NT2/D1 (cell line): ENCODE measurements around the gene GABRR2.

ENCODE experiments used
- DNase-seq: peaks from one replicate; pipeline ENCODE4 v3.0.0-alpha.2; 2011; ENCODE audit warnings: low read depth, low spot score
- H3K27me3 ChIP-seq: 2 replicates; pipeline ENCODE4 v1.6.0; 2011; ENCODE audit warnings: mild to moderate bottlenecking; ENCODE audit not compliant: insufficient read length, insufficient read depth
- H3K36me3 ChIP-seq: 2 replicates; pipeline ENCODE4 v1.6.1; 2011; ENCODE audit warnings: mild to moderate bottlenecking, low read length, mixed read lengths; ENCODE audit not compliant: insufficient read depth, insufficient read length
- H3K4me1 ChIP-seq: 2 replicates; pipeline ENCODE4 v1.5.1; 2011; ENCODE audit not compliant: insufficient read depth, insufficient read length
- H3K4me3 ChIP-seq: 2 replicates; pipeline ENCODE4 v1.5.1; 2011; ENCODE audit warnings: low read depth; ENCODE audit not compliant: insufficient read length
- H3K9ac ChIP-seq: 2 replicates; pipeline ENCODE4 v1.6.0; 2011; ENCODE audit warnings: low read depth; ENCODE audit not compliant: insufficient read length
- H3K9me3 ChIP-seq: 2 replicates; pipeline ENCODE4 v1.5.1; 2011; ENCODE audit warnings: mild to moderate bottlenecking, low read length; ENCODE audit not compliant: insufficient read depth
- SUZ12 ChIP-seq: IDR thresholded peaks from 2 replicates; pipeline ENCODE4 v1.6.1; 2011; ENCODE audit not compliant: insufficient read length, insufficient read depth; ENCODE audit errors: extremely low read depth
- YY1 ChIP-seq: IDR thresholded peaks from 2 replicates; pipeline ENCODE4 v1.6.1; 2011; ENCODE audit not compliant: insufficient read length, insufficient read depth
- ZNF274 ChIP-seq: IDR thresholded peaks from 2 replicates; pipeline ENCODE4 v1.6.1; 2011; ENCODE audit warnings: mild to moderate bottlenecking, low read depth, low read length

GABRR2 gene

DNA sequence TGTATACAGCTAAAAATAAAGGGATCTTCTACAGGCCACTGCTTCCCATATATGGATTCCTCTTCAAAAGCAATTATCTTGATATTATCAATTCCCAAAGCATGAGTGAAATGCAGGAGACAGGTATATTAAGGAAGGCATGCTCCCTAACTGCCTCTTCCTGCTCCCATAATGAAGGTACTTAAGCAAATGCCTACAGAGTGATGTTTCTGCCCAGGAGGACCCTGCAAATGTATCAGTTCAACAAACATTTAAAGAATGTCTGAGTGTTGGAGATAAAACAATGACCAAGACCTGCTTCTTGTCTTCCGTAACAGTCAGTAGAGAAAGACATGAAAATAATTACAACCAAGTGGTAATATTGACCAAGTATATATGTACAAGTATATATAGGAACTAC, 33.3 kb upstream of the GABRR2 start:
- Histone ChIP-seq H3K36me3 (peaks cover 5% of the 10 kb centered on the region), H3K4me1 (peaks cover 4% of the 10 kb centered on the region), H3K9ac (no peak overlapping the region), H3K4me3 (no peak overlapping the region), H3K9me3 (no peaks in the 10 kb centered on the region), H3K27me3 (no peaks in the 10 kb centered on the region)
- TF ChIP-seq SUZ12: no peak
- TF ChIP-seq YY1: no peak
- no peak for TF ChIP-seq ZNF274
- DNase-seq: no peak

DNA sequence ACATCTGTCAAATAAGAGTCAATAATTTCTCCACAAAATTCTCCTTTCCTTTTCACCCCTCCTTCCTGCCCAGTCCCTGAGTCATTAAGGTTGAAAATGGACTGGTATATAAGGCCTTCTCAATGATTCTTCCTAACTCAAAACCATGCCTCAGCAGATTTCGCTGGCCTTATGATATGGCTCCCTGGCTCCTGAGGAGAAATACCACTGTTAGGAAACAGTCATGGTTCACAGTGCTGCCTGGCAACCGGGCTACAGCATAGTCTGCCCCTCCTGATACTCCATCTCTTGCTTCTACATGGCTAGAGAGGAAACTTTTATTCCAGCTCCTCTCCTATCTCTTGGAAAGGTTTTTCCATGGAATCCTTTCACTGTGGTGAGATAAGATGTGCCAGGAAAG, 32.7 kb upstream of the GABRR2 start:
- Histone ChIP-seq H3K9ac (no peak overlapping the region), H3K27me3 (no peaks in the 10 kb centered on the region), H3K9me3 (no peaks in the 10 kb centered on the region), H3K36me3 (peaks cover 6% of the 10 kb centered on the region), H3K4me1 (peaks cover 4% of the 10 kb centered on the region), H3K4me3 (no peak overlapping the region)
- DNase-seq: no peak
- TF ChIP-seq ZNF274: no peak
- TF ChIP-seq SUZ12: no peak
- TF ChIP-seq YY1: no peak

DNA sequence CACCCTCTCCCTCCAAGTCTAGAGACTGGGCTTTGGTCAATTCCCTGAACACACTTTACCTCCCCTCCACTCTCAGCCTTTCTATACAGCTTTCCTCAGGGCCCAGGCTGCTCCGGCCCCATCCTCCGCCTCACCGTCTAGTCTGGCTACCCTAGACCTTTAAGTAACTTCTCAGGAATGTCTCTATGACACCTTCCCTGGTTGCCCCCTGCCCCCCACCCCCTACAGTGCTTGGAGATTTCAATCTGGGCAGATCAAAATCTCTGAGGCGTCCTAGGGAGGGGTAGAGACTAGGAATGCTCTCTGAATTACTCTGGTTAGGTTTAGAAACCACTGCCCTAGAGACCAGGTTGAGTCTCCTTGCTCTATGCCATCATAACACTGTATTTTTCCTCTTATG, 31.3 kb upstream of the GABRR2 start:
- peaks cover 19% of the 10 kb centered on the region for H3K36me3 ChIP-seq
- DNase-seq: no peak
- no peaks in the 10 kb centered on the region for H3K27me3 ChIP-seq
- H3K4me3 ChIP-seq: no peak overlapping the region
- H3K9me3 ChIP-seq: no peaks in the 10 kb centered on the region
- no peak for TF ChIP-seq ZNF274
- no peak for TF ChIP-seq YY1
- TF ChIP-seq SUZ12: no peak
- no peak overlapping the region for H3K9ac ChIP-seq
- peaks cover 4% of the 10 kb centered on the region for H3K4me1 ChIP-seq

DNA sequence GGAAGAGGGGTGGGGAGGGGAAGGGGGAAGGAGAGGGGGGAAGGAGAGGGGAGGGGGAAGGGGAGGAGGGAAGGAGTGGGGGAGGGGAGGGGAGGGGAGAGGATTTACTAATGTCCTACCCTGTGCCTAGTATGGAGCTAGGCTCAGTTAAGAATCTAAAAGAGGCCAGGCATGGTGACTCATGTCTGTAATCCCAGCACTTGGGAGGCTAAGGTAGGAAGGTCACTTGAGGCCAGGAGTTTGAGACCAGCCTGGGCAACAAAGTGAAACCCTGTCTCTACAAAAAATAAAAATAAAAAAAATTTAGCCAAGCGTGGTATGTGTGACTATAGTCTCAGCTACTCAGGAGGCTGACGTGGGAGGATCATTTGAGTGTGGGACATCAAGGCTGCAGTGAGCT, 24.5 kb upstream of the GABRR2 start:
- no peak for DNase-seq
- Histone ChIP-seq H3K9ac (no peak overlapping the region), H3K27me3 (no peaks in the 10 kb centered on the region), H3K9me3 (no peaks in the 10 kb centered on the region), H3K36me3 (peaks cover 46% of the 10 kb centered on the region), H3K4me1 (peaks cover 2% of the 10 kb centered on the region), H3K4me3 (no peak overlapping the region)
- no peak for TF ChIP-seq YY1
- no peak for TF ChIP-seq ZNF274
- no peak for TF ChIP-seq SUZ12

DNA sequence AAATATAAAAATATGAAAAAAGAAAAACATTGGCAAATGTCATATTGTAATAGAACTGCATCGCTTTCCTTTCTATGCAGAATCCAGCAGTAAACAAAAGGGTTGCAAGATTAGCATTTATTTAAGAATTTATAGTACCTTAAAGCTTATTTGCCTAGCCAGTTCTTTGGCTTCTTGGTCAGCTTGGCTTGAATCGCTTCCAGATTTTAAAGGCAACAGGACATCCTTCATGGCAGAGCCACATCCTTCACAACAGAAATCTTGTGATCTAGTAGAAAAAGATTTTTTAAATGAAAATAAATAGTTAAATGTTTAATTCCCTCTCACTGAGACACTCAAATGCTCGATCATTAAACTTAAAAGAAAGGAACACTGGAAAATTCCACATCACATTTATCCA, 20.1 kb upstream of the GABRR2 start:
- no peak for DNase-seq
- no peaks in the 10 kb centered on the region for H3K9me3 ChIP-seq
- peaks cover 1% of the 10 kb centered on the region for H3K4me1 ChIP-seq
- no peak for TF ChIP-seq ZNF274
- no peak for TF ChIP-seq YY1
- no peak for TF ChIP-seq SUZ12
- H3K9ac ChIP-seq: no peak overlapping the region
- no peak overlapping the region for H3K4me3 ChIP-seq
- H3K27me3 ChIP-seq: no peaks in the 10 kb centered on the region
- H3K36me3 ChIP-seq: peaks cover 51% of the 10 kb centered on the region

DNA sequence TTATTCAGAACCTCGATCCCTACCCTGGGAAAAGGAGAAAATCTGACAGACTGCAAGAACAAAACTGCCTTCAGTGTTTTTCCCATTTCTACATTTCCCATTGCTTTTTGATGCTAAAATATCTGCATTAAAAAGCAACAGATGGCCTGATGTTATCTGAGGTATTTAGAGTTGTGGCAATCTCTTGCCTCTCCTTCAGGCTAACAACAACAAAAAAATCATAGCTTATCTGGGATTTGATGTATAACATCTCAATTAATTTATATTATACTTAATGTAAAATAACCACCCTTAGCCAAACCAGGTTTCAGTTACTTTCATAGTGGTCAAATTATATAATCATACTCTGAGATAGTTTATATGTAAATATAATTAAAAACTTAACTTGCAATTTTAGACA, 15.8 kb upstream of the GABRR2 start:
- no peak for DNase-seq
- Histone ChIP-seq H3K36me3 (peaks cover 62% of the 10 kb centered on the region), H3K4me1 (no peaks in the 10 kb centered on the region), H3K27me3 (no peaks in the 10 kb centered on the region), H3K4me3 (no peak overlapping the region), H3K9me3 (no peaks in the 10 kb centered on the region), H3K9ac (no peak overlapping the region)
- no peak for TF ChIP-seq YY1
- TF ChIP-seq ZNF274: no peak
- no peak for TF ChIP-seq SUZ12

DNA sequence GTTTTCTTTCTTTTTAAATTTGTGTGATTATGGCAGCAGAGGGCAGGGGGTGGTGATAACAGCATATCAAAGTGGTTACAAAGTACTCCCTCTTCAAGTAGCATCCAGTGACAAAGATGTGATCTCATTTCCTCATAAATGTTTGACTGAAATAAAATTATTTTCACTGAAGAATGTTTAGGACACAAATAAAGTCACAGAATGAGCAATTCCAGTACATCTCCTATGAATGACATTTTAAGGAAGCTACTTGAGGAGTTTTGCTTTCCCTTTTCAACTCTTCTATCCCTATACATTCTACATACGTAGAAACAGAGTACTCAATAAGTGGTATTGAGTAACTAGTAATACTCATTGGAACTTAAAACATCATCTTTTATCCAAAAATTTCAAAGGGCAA, 13.9 kb upstream of the GABRR2 start:
- Histone ChIP-seq H3K36me3 (peaks cover 59% of the 10 kb centered on the region), H3K4me1 (no peaks in the 10 kb centered on the region), H3K9me3 (no peaks in the 10 kb centered on the region), H3K27me3 (no peaks in the 10 kb centered on the region), H3K4me3 (no peak overlapping the region), H3K9ac (no peak overlapping the region)
- TF ChIP-seq ZNF274: no peak
- TF ChIP-seq YY1: no peak
- TF ChIP-seq SUZ12: no peak
- no peak for DNase-seq

DNA sequence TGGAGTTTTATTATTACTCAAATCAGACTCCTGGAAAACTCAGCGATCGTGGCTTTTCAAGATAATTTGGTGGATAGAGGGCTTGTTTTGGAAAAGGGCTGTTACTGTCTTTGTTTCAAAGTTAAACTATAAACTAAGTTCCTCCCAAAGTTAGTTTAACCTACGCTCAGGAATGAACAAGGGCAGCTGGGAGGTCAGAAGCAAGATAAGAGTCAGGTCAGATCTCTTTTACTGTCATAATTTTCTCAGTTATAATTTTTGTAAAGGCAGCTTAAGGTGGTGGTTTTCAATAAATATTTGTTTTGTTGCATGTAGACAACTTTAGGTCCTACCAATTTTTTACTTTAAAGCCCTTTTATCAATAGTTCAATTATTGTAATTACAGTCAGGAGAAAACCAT, 9.2 kb upstream of the GABRR2 start:
- H3K4me3 ChIP-seq: no peak overlapping the region
- H3K9ac ChIP-seq: no peak overlapping the region
- H3K36me3 ChIP-seq: peaks cover 25% of the 10 kb centered on the region
- H3K9me3 ChIP-seq: peaks cover 32% of the 10 kb centered on the region
- TF ChIP-seq YY1 (no peak), ZNF274 (no peak), SUZ12 (no peak)
- DNase-seq: no peak
- H3K4me1 ChIP-seq: no peaks in the 10 kb centered on the region
- H3K27me3 ChIP-seq: no peaks in the 10 kb centered on the region
